IPS DF 6.9 (cell line): ENCODE results near the gene EXOC2.

Source experiments
- DNase-seq: peaks from one replicate; pipeline ENCODE4 v3.0.0-alpha.2; 2013; ENCODE audit warnings: low read depth, low spot score
- H3K27ac ChIP-seq: one replicate; pipeline ENCODE4 v1.5.1; 2013; ENCODE audit warnings: low read length, control low read depth
- H3K27me3 ChIP-seq: 2 replicates; pipeline ENCODE4 v1.6.1; 2013; ENCODE audit warnings: mild to moderate bottlenecking, low read length; ENCODE audit not compliant: control insufficient read depth, insufficient read depth
- H3K36me3 ChIP-seq: 2 replicates; pipeline ENCODE4 v1.6.1; 2013; ENCODE audit warnings: low read length; ENCODE audit not compliant: control insufficient read depth, insufficient read depth
- H3K4me1 ChIP-seq: 2 replicates; pipeline ENCODE4 v1.6.1; 2013; ENCODE audit warnings: low read length; ENCODE audit not compliant: control insufficient read depth, insufficient read depth
- H3K4me3 ChIP-seq: 2 replicates; pipeline ENCODE4 v1.5.1; 2013; ENCODE audit warnings: mild to moderate bottlenecking, low read length
- H3K9me3 ChIP-seq: 2 replicates; pipeline ENCODE4 v1.6.1; 2013; ENCODE audit warnings: low read length, inconsistent platforms; ENCODE audit not compliant: control insufficient read depth, insufficient read depth
- WGBS: extraction: QIAGEN DNeasy Blood & Tissue Kit; methylation state at CpG from one replicate; pipeline ENCODE4 v1.1.7; 2013; ENCODE audit warnings: mixed read lengths, missing lambda C conversion rate; ENCODE audit not compliant: insufficient read length, insufficient coverage; 5-methylcytosine and 5-hydroxymethylcytosine counted together

The EXOC2 gene

DNA sequence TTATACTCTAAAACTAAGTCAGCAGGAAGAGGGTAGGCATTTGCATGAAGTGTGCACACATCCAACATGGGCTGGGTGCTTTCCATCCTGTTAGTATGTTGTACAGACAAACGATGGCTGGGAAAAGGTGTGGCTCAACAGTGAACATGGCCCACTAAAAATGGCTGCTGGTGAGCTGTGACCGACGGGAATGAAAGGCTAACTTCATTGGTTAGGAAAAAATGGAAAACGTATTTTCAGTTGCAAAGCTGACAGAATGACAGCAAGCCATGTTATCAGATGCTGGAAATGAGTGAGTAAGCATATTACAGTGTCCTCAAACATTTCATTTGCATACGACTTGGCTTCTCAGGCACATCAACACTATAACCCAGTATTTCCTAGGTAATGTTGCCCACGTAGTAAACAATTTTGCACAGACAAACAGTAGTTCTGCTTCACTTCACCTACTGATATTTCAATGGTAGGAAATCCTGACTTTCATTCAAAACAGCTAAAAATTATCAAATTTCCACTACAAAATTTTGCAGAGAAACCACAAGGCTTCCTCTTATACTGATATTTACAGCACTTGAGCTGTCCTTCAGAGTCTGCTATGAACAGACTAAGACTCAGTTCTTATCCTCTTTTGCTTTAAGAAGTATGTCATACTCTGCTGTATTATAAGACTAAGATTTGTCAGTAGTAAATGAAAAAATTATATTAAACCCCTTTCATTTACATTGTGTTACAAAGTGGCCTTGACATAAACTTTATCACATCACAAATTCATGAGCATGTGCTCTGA lies 202.5 kb downstream of the EXOC2 start:
- H3K27ac ChIP-seq = no peak overlapping the region
- no peak overlapping the region for H3K4me3 ChIP-seq
- no CpG with 5 or more reads among the region's 6 CpGs for WGBS
- H3K9me3 ChIP-seq = no peaks in the 10 kb centered on the region
- DNase-seq = no peak
- H3K27me3 ChIP-seq = no peaks in the 10 kb centered on the region
- peaks cover 6% of the 10 kb centered on the region; the same call in 1 of the 2 replicates for H3K36me3 ChIP-seq
- H3K4me1 ChIP-seq = no peaks in the 10 kb centered on the region

DNA sequence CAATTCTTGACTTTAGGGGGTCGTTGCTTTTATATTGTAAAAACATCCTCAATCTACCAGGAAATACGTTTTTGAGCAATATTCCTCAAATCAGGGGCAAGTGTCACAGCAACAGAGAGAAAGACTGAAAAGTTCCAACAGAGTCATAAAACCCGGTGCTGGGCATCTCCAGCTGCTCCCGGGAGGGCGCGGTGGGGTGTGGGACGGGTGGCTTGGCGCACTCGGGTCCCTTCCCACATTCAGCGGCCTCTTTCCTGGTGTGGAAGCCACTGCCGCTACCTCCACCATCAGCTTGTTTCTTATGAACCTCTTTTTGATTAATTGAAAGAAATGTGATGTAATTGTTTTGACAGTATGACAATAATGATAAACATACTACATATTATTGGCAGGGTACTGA lies 203.2 kb downstream of the EXOC2 start:
- H3K9me3 ChIP-seq = no peaks in the 10 kb centered on the region
- H3K4me3 ChIP-seq = no peak overlapping the region
- H3K4me1 ChIP-seq = no peaks in the 10 kb centered on the region
- no peak for DNase-seq
- H3K27me3 ChIP-seq = no peaks in the 10 kb centered on the region
- H3K27ac ChIP-seq = no peak overlapping the region
- WGBS = no CpG with 5 or more reads among the region's 11 CpGs
- peaks cover 8% of the 10 kb centered on the region; the same call in 1 of the 2 replicates for H3K36me3 ChIP-seq

DNA sequence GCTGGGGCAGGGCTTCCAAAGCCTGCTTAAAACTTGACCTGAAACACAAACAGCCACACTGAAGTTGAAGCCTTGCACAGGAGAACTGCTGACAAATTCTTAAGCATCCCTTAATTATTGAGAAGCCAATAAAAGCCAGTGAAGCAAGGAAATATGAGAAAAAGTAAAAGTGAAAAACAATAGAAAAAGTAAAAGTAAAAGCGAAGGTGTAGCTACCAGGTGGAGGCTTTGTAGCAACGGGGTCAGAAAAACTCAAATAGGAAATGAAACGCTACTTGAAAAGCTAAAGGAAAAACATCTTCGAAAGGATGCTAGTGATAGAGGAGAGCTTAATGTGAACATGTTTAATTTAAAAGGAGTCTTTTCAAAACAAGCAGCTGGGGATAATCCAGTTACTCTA lies 203.9 kb downstream of the EXOC2 start:
- DNase-seq = no peak

DNA sequence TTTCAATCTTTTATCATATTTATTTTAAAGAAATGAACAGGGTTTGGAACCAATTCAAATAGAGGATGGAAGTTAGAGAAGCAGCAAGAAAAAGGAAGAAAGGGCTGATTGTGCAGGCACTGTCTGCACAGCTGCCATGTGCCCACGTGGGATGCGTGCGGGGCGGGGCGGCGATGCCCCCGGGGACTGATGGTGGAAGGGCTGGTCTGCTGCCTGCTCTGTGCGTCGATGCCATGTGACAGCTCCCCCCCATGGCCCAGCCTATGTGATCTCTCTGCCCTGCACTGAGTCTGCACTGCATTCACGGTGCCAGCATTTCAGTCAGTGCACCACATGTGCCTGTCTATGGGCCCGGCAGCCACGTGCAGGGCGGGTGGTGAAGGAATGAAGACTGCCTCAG lies 205.0 kb downstream of the EXOC2 start:
- Histone ChIP-seq H3K27me3 (no peaks in the 10 kb centered on the region), H3K4me3 (no peak overlapping the region), H3K9me3 (no peaks in the 10 kb centered on the region; the same call in 1 of the 2 replicates), H3K4me1 (no peaks in the 10 kb centered on the region), H3K27ac (no peak overlapping the region), H3K36me3 (peaks cover 10% of the 10 kb centered on the region; the same call in 1 of the 2 replicates)
- no peak for DNase-seq
- WGBS = no CpG with 5 or more reads among the region's 13 CpGs

More for the DNA sequence above, 203.9 kb downstream of the EXOC2 start:
- Histone ChIP-seq H3K27me3 (no peaks in the 10 kb centered on the region), H3K27ac (no peak overlapping the region), H3K4me3 (no peak overlapping the region), H3K36me3 (peaks cover 10% of the 10 kb centered on the region; the same call in 1 of the 2 replicates), H3K4me1 (no peaks in the 10 kb centered on the region), H3K9me3 (no peaks in the 10 kb centered on the region; the same call in 1 of the 2 replicates)
- WGBS = no CpG with 5 or more reads among the region's 4 CpGs

DNA sequence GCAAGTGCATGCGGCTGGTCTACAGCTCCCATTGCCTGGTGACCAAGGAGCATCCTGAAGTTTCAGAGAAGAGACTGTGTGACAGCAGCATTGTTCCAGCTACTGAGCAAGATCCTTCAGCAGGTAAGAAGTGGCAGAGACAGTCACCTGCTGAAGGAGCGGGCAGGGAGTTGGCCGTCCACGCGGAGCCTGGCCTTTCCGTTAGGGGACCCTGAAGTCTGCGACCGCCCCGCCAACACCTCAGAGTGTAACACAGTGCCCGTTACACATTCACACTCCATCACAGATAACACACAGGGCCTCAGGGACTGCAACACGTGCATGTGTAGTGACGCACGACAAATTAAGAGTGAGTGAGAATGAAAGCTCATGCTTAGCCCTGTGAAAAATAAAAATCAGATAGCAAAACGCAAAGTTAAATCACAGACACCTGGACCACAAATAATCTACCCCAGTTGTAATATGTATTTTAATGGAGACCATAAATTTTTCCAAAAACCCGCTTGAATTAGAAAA lies 207.2 kb downstream of the EXOC2 start:
- no peak overlapping the region for H3K4me3 ChIP-seq

DNA sequence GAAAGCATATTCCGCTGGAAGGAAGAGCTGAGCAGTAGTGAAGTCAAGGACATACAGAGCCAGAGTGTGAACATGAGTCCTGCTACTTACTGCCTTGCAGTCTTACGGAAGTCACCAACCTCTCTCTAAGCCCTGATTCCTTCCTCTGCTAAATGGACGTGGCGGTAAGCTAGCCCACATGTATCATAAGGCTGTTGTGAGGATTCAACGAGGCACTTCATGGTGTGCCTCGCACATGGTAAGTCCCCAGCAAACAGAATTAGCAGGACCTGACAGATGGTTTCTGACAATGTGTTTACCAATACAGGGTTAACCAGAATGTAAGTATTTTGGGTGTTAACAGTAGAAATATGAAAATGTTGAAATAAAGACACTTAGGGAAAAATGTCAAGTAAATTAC lies 208.2 kb downstream of the EXOC2 start:
- Histone ChIP-seq H3K36me3 (peaks cover 10% of the 10 kb centered on the region; the same call in 1 of the 2 replicates), H3K27ac (no peak overlapping the region), H3K4me1 (no peaks in the 10 kb centered on the region), H3K4me3 (no peak overlapping the region), H3K27me3 (no peaks in the 10 kb centered on the region), H3K9me3 (no peaks in the 10 kb centered on the region; the same call in 1 of the 2 replicates)
- WGBS = no CpG with 5 or more reads among the region's 6 CpGs
- DNase-seq = no peak

More for the DNA sequence above, 207.2 kb downstream of the EXOC2 start:
- H3K4me1 ChIP-seq = no peaks in the 10 kb centered on the region
- no peaks in the 10 kb centered on the region; the same call in 1 of the 2 replicates for H3K9me3 ChIP-seq
- no peaks in the 10 kb centered on the region for H3K27me3 ChIP-seq
- no peak for DNase-seq
- H3K27ac ChIP-seq = no peak overlapping the region
- H3K36me3 ChIP-seq = peaks cover 10% of the 10 kb centered on the region; the same call in 1 of the 2 replicates
- no CpG with 5 or more reads among the region's 15 CpGs for WGBS

DNA sequence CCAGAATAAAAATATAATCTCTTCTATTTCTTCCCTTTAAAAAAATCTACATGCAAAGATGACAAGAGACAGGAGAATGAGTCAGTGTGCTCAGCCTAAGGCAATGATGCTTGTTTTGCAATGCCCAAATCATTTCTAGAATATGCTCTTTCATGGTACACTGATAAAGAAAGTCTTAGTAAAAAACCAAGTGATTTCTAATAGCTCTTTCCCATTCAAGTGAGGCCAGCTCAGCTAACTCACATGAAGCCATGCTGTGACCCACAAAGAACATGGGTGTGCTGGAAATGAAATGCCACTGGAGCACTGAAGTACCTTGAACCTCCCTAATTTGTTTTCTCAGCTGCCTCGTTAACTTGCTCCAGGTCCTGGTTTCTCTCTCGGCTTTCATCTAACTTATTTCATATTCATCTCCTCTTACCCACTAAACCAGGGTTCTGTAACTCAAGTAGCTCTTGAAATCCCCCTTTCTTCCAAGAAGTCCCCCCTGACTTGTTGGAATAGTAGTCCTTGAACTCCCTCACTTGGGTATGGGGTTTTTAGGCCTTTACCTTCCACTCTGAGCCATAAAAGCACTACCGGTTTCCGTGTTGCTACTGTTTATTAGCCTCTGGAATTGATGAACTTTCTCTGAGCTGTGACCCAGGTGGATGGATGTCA lies 208.7 kb downstream of the EXOC2 start:
- no CpG with 5 or more reads among the region's 4 CpGs for WGBS
- Histone ChIP-seq H3K4me3 (no peak overlapping the region), H3K27ac (no peak overlapping the region), H3K4me1 (no peaks in the 10 kb centered on the region), H3K27me3 (no peaks in the 10 kb centered on the region), H3K9me3 (no peaks in the 10 kb centered on the region; the same call in 1 of the 2 replicates), H3K36me3 (peaks cover 10% of the 10 kb centered on the region; the same call in 1 of the 2 replicates)
- DNase-seq = no peak

DNA sequence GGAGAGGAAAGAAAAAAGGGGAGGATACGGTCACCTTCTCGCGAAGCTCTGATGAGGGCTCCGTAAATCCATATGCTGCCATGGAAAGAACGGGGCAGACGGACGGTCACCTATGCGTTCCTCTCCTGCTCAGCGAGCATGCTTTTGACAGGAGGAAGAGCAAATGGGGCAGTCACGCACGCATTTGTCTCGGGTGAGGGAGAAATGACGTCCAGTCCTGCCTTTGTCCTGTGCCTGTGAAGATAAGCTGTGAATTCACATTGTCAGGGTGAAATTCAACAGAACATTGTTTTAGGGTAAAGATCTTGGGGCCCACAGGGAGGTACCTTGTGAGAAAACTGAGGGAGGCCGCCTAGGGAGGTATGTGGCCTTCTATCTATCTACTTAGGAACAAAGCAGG lies 217.6 kb downstream of the EXOC2 start:
- DNase-seq = no peak
- Histone ChIP-seq H3K27ac (no peak overlapping the region), H3K9me3 (no peaks in the 10 kb centered on the region), H3K4me3 (no peak overlapping the region), H3K4me1 (no peaks in the 10 kb centered on the region), H3K36me3 (no peaks in the 10 kb centered on the region), H3K27me3 (no peaks in the 10 kb centered on the region)
- WGBS = no CpG with 5 or more reads among the region's 14 CpGs

DNA sequence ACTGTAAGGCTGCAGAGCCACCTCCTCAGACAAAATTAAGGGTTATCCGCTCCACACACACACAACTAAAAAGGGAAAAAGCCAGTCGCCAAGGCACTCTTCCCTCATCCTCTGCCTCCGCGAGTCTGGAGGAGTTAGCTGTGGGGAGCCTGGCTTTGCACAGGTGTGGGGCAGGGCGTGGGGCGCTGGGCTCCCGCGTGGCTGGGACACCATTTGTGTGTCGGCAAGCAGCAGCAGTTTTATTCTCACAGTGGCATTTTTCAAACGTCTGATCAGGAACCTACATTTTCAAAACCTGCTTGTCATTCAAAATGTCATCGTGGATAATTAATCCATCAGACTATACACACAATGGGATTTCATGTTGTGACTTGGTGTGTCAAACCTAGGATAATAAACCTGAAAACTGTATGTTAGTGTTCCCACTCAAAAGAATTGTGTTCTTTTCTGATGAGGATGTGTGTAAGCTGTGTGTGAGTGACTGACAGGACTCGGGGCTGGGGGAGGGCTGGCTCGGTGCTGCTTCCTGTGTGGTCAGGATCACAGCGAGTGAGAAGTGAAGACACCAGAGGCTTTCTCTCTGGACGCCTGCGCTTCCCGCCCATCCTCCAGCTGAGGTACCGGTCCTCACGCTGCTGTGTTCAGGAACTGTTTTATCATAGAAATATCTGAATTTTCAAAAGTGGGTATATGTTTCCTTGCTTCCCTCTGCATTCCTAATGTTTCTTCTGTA lies 218.3 kb downstream of the EXOC2 start:
- Histone ChIP-seq H3K9me3 (no peaks in the 10 kb centered on the region), H3K4me3 (no peak overlapping the region), H3K27ac (no peak overlapping the region), H3K4me1 (no peaks in the 10 kb centered on the region), H3K27me3 (no peaks in the 10 kb centered on the region), H3K36me3 (no peaks in the 10 kb centered on the region)
- DNase-seq = no peak
- no CpG with 5 or more reads among the region's 19 CpGs for WGBS
